Measurements from ENCODE around the gene GRAP2.

The GRAP2 gene

GRCh38 chr22:39997421-39997820 is 96.5 kb downstream of the GRAP2 start:
- no peak for DNase-seq

GRCh38 chr22:39997939-39998726 is 97.2 kb downstream of the GRAP2 start:
- no peak for DNase-seq

- DNase-seq, result no peak
These were observed 98.4 kb downstream of the GRAP2 start for GRCh38 chr22:39999144-39999757.

GRCh38 chr22:40000171-40000570 is 99.3 kb downstream of the GRAP2 start:
- DNase-seq, result no peak

- DNase-seq, result no peak
These were observed 100.2 kb downstream of the GRAP2 start for GRCh38 chr22:40001106-40001505.

GRCh38 chr22:40001800-40002577 is 101.1 kb downstream of the GRAP2 start:
- no peak for DNase-seq

GRCh38 chr22:40002935-40003715 is 102.2 kb downstream of the GRAP2 start:
- no peak for DNase-seq

GRCh38 chr22:40004836-40005235 is 104.0 kb downstream of the GRAP2 start:
- no peak for DNase-seq

- no peak for DNase-seq
These were observed 105.8 kb downstream of the GRAP2 start for GRCh38 chr22:40006641-40007040.

- peak; percentile 74 for DNase-seq
These were observed 107.2 kb downstream of the GRAP2 start for GRCh38 chr22:40007853-40008710.

GRCh38 chr22:40008726-40009291 is 107.9 kb downstream of the GRAP2 start:
- DNase-seq, result no peak

GRCh38 chr22:40009292-40009774 is 108.4 kb downstream of the GRAP2 start:
- DNase-seq, result no peak

GRCh38 chr22:40009951-40010671 is 109.2 kb downstream of the GRAP2 start:
- peak; percentile 15 for DNase-seq

- DNase-seq, result no peak
These were observed 109.9 kb downstream of the GRAP2 start for GRCh38 chr22:40010746-40011145.

- DNase-seq, result no peak
These were observed 113.9 kb downstream of the GRAP2 start for GRCh38 chr22:40014667-40015248.

GRCh38 chr22:40015358-40015976 is 114.6 kb downstream of the GRAP2 start:
- no peak for DNase-seq

GRCh38 chr22:40018051-40018450 is 117.2 kb downstream of the GRAP2 start:
- DNase-seq, result no peak

GRCh38 chr22:40019100-40019499 is 118.2 kb downstream of the GRAP2 start:
- no peak for DNase-seq

- no peak for DNase-seq
These were observed 120.1 kb downstream of the GRAP2 start for GRCh38 chr22:40020956-40021355.
